ENCODE data around the gene P2RY12.

P2RY12 gene

DNA sequence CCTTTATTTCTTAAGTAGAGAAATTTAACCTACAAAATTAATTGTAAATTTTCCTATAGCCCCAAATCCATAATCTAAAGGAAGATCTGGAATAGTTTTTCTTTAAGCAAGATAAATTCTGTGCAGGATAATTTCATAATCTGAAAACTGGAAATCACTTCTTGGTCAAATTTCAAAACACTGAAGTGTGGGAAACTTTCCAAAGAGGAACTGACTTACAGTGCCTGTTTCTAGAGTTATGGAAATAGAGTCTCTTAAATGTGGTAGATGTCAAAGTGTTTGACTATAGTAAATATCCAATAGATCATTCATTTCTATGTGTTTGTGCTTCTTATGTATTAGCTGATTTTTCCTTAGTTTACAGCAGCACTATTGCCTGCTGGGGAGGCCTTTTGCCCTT is 53.7 kb downstream of the P2RY12 start:
- DNase-seq, result no peak

DNA sequence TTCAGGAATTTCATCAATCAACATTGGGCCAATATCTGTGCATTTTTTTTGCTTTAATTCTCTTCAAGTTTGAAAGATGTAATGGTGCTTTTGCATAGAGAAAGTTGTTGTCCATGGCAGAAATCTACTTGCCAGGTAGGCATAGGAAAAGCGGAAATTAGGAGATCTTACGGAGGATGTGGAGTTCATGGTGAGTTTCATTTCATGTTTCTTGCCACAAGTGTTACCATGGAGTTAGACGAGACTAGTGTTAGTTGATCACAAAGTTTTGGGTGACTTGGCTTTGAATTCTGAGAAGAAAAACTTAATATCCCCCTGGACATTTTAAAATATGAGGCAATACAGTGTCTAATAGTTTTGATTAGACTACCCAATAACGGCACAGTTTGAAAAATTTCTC is 54.2 kb downstream of the P2RY12 start:
- no peak for DNase-seq

DNA sequence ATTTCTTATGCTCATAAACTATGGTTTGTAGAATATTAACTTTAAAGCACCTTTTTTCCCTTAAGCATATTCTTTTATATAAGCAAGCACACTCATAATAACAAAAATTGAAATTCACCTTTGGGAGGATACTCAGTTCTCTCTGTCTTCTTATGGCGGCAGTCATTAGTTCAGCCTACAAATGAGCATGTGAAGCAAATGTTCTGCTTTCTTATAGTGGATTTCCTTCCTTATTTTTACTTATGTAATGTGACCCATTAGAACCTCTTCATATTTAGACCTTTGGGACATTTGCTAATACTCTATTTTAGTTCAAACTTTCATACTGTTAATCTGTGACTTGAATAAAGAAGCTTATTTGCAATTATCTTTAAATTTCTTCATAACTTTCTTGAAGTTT is 55.2 kb downstream of the P2RY12 start, which contains the start of gene P2RY13:
P2RY13 (minus strand) TSS at position 187 of the 400 bp plus-strand sequence; CDS start at position 166, 21 bp downstream.
- DNase-seq, result no peak

DNA sequence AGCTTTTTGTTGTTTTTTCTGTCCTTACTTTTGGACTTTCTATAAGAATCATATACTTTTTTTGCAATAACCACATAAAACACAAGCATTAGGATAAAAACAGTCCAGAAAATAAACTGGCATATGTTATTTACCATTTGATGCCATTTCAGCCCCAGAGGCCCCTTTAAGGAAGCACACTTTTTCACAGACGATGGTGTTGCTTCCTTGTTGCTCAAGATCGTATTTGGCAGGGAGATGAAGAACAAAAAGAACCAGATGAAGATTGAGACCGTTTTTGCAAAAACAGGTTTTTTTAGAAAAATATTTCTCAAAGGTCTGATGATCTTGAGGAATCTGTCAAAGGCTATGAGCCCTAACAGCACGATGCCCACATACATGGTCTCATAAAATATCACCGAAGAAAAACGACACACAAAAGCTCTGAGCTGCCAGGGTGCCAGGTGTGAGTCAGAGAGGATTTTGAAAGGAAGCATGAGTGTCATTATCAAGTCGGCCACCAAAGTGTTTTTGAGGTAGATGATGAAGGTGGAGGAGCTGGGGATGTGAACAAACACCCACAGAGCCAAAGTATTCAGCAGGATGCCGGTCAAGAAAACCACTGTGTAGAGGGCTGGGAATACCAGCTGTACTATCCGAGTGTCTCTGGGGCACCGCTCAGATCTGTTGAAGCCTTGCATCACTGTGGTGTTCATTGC is 56.1 kb downstream of the P2RY12 start:
- no peak for DNase-seq

DNA sequence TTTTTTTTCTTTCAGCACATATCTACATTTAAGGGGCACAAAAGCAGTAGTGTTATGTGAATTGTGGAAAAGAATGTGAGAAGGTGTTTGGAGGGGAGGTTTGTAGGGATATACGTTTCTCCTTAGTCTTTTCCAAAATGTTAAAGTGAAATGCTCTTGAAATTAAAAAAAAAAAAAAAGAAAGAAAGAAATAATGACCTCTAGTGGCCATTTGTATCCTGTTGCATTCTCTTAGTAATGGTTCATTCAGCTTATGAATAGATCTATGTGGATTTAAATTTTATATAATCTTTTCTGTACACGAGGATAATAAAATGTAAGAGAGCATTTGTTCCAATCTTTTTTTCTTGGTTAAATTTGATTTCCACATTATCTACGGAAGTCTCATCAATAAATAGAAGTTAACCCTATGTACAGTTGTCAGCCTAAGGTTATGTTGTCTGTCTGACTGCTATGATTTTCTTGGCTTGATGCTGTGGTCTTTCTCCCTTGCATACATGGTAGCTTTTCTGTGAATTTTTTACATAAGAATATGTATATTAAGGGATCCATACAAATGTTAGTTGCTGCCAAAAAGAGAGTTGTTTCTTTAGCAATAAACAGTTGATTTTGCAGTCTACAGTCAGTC is 56.9 kb downstream of the P2RY12 start:
- no peak for DNase-seq

DNA sequence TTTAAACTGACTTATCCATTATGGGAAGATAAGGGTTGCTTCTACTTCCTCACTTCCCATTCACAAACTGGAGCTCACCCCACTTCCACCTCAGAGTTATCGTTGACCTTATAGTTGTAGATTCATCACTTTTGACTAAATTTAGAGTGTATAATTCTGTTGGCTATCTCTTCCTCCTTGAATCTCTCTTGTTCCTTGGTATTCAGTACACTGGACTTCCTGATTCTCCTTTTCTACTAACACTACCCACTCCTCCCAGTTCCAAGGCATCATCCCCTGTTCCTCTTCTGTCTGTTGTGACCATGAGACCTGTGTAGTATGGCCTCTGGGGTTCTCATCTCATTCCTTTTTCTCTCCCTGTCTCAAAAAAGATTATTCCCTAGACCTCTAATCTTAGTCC is 62.0 kb downstream of the P2RY12 start:
- DNase-seq, result no peak

- DNase-seq, result no peak
These were observed 63.0 kb downstream of the P2RY12 start for GRCh38 chr3:151321526-151321925.

- DNase-seq, result no peak
These were observed 64.4 kb downstream of the P2RY12 start for GRCh38 chr3:151320131-151320530.

GRCh38 chr3:151319628-151320027 is 64.9 kb downstream of the P2RY12 start:
- no peak for DNase-seq

DNA sequence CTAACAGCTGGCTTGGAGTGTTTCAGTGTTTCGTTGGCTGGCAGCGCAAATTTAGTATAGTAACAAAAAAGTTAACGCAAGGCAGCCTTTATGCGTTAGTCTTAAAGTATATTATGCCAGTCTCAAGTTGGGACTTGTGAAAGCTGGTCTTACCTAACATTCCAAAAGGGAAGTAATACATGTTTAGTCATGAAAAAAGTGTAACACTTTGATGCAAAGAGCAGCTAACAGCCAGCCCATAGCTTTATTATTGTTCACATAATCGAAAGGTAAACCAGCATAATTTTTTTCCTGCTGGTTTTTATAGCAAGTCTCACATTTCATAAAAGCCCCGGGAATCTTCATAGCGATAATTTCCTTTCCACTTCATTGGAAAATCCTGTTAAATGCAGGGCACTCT is 65.6 kb downstream of the P2RY12 start:
- no peak for DNase-seq

DNA sequence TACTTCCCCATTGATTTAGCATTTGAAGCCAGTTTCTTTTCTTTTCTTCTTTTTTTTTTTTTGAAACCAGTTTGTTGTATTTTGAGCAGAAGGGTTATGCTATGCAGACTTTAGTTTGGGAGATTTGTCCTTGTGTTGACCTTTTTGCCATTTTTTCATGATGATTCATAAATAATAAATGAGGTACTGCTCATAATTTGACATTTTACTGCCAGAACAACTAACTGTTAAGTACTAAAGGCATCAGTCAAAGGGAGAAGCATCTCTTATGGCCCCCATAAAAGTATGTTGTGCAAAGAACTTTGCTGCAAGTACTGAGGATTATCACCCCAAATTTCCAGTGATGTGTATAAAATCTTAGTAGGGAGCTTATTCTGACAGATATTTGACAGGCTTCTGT is 66.2 kb downstream of the P2RY12 start:
- peak; percentile 21 for DNase-seq

DNA sequence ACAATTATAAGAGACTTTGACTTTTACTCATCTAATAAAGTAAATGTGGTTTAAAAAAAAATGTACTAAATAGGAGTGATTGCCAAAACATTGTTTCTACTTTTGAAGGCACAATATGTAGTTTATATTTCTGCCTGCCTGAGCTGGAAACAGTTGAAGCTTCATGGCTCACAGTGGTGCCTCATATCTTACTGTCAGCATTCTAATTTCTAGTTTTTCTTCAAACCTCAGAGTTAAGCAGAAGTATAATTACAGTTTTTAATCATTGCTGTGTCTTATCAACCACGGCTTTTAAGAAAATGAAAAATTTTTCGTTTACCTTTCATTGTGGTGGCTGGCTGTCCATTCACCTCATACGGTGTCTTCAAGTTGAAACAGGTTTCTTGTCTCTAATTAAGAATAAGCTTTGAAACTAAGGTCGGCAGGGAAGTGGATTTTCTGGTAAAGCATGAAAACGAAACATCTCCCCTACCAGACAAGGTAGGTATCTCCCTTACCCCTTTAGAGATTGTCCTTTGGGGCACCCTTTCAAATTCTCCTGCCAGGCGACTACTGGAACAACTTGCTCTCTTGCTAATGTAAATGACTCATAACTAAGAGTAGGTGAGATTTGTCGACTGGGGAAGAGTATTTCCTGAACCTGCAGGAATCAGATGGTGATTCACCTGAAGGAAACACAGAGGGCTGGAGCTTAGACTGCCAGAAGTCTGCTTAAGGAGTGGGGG is 68.1 kb downstream of the P2RY12 start, which contains the start of gene GPR87:
GPR87 (minus strand) TSS at position 554 of the 725 bp plus-strand sequence. CDS start 16,720 bp downstream, outside the sequence.
- peak; percentile 82 for DNase-seq

GRCh38 chr3:151315846-151316245 is 68.7 kb downstream of the P2RY12 start:
- DNase-seq, result no peak

GRCh38 chr3:151315136-151315535 is 69.4 kb downstream of the P2RY12 start:
- peak; percentile 60 for DNase-seq

- DNase-seq, result no peak
These were observed 70.0 kb downstream of the P2RY12 start for GRCh38 chr3:151314593-151314992.

DNA sequence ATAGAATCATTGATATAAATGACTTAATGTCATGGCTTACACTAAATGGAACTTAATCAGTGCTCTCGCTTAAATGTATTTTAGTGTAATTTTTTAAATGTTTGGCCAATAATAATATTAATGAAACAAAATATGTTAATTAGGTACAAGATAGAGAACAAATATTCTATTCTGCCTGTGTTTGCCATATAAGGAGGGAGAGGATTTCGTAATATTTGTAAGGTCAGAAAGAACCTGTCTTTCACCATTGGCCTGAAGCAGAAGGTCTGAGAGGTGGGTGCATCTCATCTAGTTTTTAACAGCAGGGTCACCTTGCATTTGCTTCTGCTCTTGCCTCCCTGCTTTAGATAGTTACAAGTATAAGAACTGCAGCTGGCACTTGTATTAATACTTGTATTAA is 70.4 kb downstream of the P2RY12 start:
- DNase-seq, result no peak

DNA sequence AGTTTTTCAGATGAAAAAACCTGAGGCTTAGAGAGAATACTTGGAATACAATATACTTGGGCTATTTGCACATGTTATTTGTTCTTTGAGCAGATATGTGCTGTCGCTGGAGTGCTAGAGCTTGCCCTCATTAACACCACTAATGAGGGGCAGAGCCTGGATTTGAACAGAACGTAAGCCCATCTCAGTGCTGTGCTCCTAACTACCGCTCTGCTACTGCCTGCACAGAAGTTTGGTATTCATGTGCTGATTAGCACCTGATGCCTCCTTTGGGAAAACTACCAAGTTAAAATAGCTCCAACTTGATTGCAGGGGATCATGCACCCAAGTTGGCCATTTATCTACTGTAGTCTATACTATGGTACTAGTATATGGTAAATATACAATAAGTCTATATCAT is 71.6 kb downstream of the P2RY12 start:
- no peak for DNase-seq

GRCh38 chr3:151309566-151309965 is 75.0 kb downstream of the P2RY12 start:
- DNase-seq, result no peak

DNA sequence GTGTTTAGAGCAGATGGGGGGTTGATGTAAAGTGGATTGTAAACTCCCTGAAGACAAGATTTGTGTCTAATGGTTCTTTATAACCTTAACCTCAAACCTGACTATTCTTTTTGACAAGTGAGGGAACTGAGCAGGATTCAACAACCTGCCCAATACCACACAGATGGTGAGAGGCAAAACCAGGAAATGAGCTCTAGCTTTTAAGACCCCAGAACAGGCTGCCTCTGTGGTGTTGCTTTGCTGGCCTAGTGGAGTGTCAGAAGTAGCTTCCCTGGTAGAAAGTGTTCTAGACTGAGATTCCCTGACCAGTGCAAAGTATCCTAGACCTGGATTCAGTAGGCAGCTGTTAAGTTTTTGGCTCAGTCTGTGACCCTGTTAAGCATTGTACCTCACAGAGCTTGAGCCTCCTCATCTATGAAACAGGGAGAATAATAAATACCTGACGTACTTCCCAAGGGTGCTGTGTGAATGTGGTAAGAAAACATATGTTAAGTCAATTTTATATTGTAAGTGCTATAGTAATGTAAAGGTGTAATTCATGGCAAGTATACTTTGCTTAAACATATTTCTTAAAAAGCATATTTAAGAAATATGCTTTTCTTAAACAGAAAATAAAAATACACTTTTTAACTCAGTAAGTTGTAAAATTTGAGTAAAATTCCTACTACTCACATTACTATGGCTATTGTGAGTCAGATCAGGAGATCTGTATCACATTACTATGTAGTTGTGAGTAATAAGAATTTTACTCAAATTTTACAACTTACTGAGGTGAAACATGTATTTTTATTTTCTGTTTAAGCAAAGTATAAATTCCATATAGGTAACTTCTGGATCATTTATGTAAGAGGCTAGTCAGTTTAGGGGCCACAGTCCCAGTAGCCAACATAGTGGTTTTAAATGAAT is 76.7 kb downstream of the P2RY12 start:
- no peak for DNase-seq

- DNase-seq, result no peak
These were observed 77.4 kb downstream of the P2RY12 start for GRCh38 chr3:151307131-151307530.

DNA sequence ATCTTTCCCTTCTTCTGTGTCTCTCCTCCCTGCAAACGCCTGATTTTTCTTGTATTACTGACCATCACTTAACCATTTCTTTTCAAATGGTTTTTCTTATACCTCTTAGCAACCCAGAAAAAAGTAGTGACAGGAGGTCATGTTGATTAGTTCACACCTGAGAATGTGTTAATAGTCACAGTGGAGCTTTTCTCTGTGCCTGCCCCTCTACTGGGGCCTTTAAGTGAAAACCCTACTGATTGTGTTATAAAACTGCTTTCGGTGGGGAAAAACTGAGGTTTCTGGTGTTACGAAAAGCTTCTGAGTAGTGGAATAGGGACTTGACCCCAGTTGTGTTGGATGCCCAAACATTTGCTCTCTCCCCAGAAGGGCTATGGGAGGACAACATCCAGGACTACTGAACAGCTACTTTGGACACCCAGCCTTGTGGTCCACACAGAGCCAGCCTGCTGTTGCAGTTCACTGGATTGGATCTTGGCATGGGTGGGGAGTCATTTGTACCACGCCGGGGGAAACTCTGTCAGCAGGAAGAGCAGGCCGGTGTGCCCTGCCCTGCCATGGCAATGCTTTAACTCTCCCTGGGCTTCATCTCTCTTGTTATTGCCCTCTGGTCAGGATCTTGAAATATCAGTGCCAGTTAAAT is 78.3 kb downstream of the P2RY12 start:
- no peak for DNase-seq

DNA sequence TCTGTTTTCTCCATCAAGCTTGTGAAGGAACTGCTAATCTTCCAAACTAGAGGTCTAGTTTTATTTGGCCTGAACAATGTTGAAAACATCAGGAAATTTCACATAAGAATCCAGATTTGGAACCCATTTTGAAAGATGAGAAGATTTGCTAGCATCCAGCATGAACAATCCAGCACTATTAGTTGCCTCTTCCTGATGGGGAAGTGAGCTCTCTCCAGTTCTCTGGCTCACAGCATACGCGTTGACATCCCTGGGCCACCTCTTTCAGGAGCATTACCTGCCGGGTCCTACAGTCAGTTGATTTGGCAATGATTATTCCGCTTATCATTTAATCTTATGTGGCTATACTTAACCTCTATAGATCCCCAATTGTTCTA is 78.8 kb downstream of the P2RY12 start:
- DNase-seq, result no peak

Data from NCI-H226 (cell line).